Measurements from ENCODE around the gene DVL1. TPM values are rescaled to one million over a fixed set of nuclear protein-coding genes. Genes with fewer than 3 reads are reported as not detected.

Gene DVL1
- total RNA-seq, 1 donor from 2014 or later, result 66.0 TPM

GRCh38 chr1:1345860-1346500 is 3.2 kb downstream of the DVL1 start:
- no peak overlapping the region for H3K4me3 ChIP-seq
- H3K4me1 ChIP-seq, result peaks cover 26% of the 10 kb centered on the region
- intact Hi-C loops (cut with DNase I), result no loop called here
- H3K36me3 ChIP-seq, result no peaks in the 10 kb centered on the region
- ATAC-seq, result no peak
- no peaks in the 10 kb centered on the region for H3K9me3 ChIP-seq
- peak overlapping the region; percentile 58 for H3K27ac ChIP-seq
- TF ChIP-seq CTCF (IDR thresholded peaks at IDR 0.05), result no peak
- DNase-seq, result no peak
- no peaks in the 10 kb centered on the region for H3K27me3 ChIP-seq

GRCh38 chr1:1345384-1345783 is 3.8 kb downstream of the DVL1 start:
- no peaks in the 10 kb centered on the region for H3K27me3 ChIP-seq
- no peak for TF ChIP-seq CTCF (IDR thresholded peaks at IDR 0.05)
- peak overlapping the region; percentile 58 for H3K27ac ChIP-seq
- intact Hi-C loops (cut with DNase I), result no loop called here
- peaks cover 26% of the 10 kb centered on the region for H3K4me1 ChIP-seq
- ATAC-seq, result peak; percentile 4
- H3K9me3 ChIP-seq, result no peaks in the 10 kb centered on the region
- no peak for DNase-seq
- H3K36me3 ChIP-seq, result no peaks in the 10 kb centered on the region
- H3K4me3 ChIP-seq, result no peak overlapping the region

- no peaks in the 10 kb centered on the region for H3K27me3 ChIP-seq
- ATAC-seq (peak; percentile 13), DNase-seq (no peak)
- H3K9me3 ChIP-seq, result no peaks in the 10 kb centered on the region
- H3K4me1 ChIP-seq, result peaks cover 26% of the 10 kb centered on the region
- peak; percentile 35 for TF ChIP-seq CTCF (IDR thresholded peaks at IDR 0.05)
- no peak overlapping the region for H3K4me3 ChIP-seq
- intact Hi-C loops (cut with DNase I), result no loop called here
- H3K27ac ChIP-seq, result peak overlapping the region; percentile 58
- no peaks in the 10 kb centered on the region for H3K36me3 ChIP-seq
Observed at GRCh38 chr1:1344655-1345361, 4.4 kb downstream of the DVL1 start.

- Histone ChIP-seq H3K4me1 (peaks cover 26% of the 10 kb centered on the region), H3K9me3 (no peaks in the 10 kb centered on the region), H3K27ac (no peak overlapping the region), H3K27me3 (no peaks in the 10 kb centered on the region), H3K4me3 (no peak overlapping the region), H3K36me3 (peaks cover 3% of the 10 kb centered on the region)
- DNase-seq (no peak), ATAC-seq (no peak)
- no peak for TF ChIP-seq CTCF (IDR thresholded peaks at IDR 0.05)
- intact Hi-C loops (cut with DNase I), result no loop called here
Observed at GRCh38 chr1:1343811-1344421, 5.3 kb downstream of the DVL1 start.

GRCh38 chr1:1342584-1343115 is 6.6 kb downstream of the DVL1 start:
- peaks cover 13% of the 10 kb centered on the region for H3K36me3 ChIP-seq
- no peak for ATAC-seq

More at GRCh38 chr1:1342584-1343115, 6.6 kb downstream of the DVL1 start:
- DNase-seq, result no peak
- intact Hi-C loops (cut with DNase I), result no loop called here
- Histone ChIP-seq H3K27ac (no peak overlapping the region), H3K27me3 (no peaks in the 10 kb centered on the region), H3K9me3 (no peaks in the 10 kb centered on the region), H3K4me3 (no peak overlapping the region), H3K4me1 (peaks cover 20% of the 10 kb centered on the region)
- no peak for TF ChIP-seq CTCF (IDR thresholded peaks at IDR 0.05)

Measured in upper lobe of right lung (tissue), 1 donor.